OCI-LY7 (cell line): ENCODE measurements around the gene AIFM3. TPM values are rescaled to one million over a fixed set of nuclear protein-coding genes. Genes with fewer than 3 reads are reported as not detected.

Experiments
- BruUV-seq: library from RNA; stranded (reverse); fragments of 400-500 nt; replicated peaks from 2 replicates; lab custom pipeline; 2021; lab: Mats Ljungman, UMichigan
- CTCF ChIA-PET: fragments of 300-600 bp; sonication (Branson Sonifier 250); formaldehyde crosslinking; loops from one replicate; lab custom pipeline; 2022; ENCODE audit warnings: antibody characterized with exemption; ENCODE audit not compliant: unreplicated experiment; lab: Charles Lee
- POLR2A ChIA-PET: fragments of 300-600 bp; sonication (Branson Sonifier 250); formaldehyde crosslinking; loops from one replicate; lab custom pipeline; 2022; ENCODE audit warnings: antibody characterized with exemption; lab: Charles Lee
- DNase-seq: peaks from one replicate; pipeline ENCODE4 v3.0.0-alpha.2; 2015; ENCODE audit warnings: low spot score
- H2AFZ ChIP-seq: fragments of 200-600 bp; sonication (generic), shearing (Covaris generic); 2 replicates; pipeline ENCODE4 v1.6.1; 2014; ENCODE audit warnings: mild to moderate bottlenecking, antibody characterized with exemption, low read length, moderate library complexity
- H3K27ac ChIP-seq: fragments of 200-600 bp; sonication (generic); 2 replicates; pipeline ENCODE4 v1.5.1; 2014; ENCODE audit warnings: mixed run types, low read depth, mild to moderate bottlenecking, moderate library complexity, low read length, inconsistent platforms; ENCODE audit not compliant: poor library complexity, severe bottlenecking
- H3K36me3 ChIP-seq: fragments of 200-600 bp; sonication (generic); 2 replicates; pipeline ENCODE4 v1.6.1; 2014; ENCODE audit warnings: mild to moderate bottlenecking, antibody characterized with exemption, low read length, moderate library complexity, mixed read lengths; ENCODE audit not compliant: insufficient read depth
- H3K4me1 ChIP-seq: fragments of 200-600 bp; sonication (generic); 2 replicates; pipeline ENCODE4 v1.5.1; 2014; ENCODE audit warnings: mild to moderate bottlenecking, low read length; ENCODE audit not compliant: insufficient read depth, poor library complexity, severe bottlenecking
- H3K4me2 ChIP-seq: fragments of 200-600 bp; sonication (generic); 2 replicates; pipeline ENCODE4 v1.6.1; 2014; ENCODE audit warnings: mild to moderate bottlenecking, low read length
- H3K4me3 ChIP-seq: fragments of 200-600 bp; sonication (generic); 2 replicates; pipeline ENCODE4 v1.5.1; 2014; ENCODE audit warnings: mild to moderate bottlenecking, low read depth, low read length; ENCODE audit not compliant: poor library complexity, severe bottlenecking
- H3K79me2 ChIP-seq: fragments of 200-600 bp; sonication (generic); 2 replicates; pipeline ENCODE4 v1.6.1; 2016; ENCODE audit warnings: low read depth, mild to moderate bottlenecking, low read length, moderate library complexity, mixed read lengths; ENCODE audit not compliant: insufficient read depth
- H3K9me2 ChIP-seq: fragments of 200-600 bp; sonication (generic); 2 replicates; pipeline ENCODE4 v1.6.1; 2016; ENCODE audit warnings: mild to moderate bottlenecking, low read length, mixed read lengths; ENCODE audit not compliant: insufficient read depth
- H3K9me3 ChIP-seq: fragments of 200-600 bp; sonication (generic); 2 replicates; pipeline ENCODE4 v1.6.1; 2014; ENCODE audit warnings: mild to moderate bottlenecking, mixed run types, low read length, mixed read lengths
- H4K20me1 ChIP-seq: fragments of 200-600 bp; sonication (generic); 2 replicates; pipeline ENCODE4 v1.6.1; 2014; ENCODE audit warnings: mild to moderate bottlenecking, antibody characterized with exemption, low read length, moderate library complexity, mixed read lengths; ENCODE audit not compliant: insufficient read depth
- CTCF ChIP-seq: fragments of 200-600 bp; sonication (generic); conservative IDR thresholded peaks from 2 replicates; pipeline ENCODE4 v1.5.1; 2014; ENCODE audit warnings: mild to moderate bottlenecking, antibody characterized with exemption, low read length, moderate library complexity, mixed read lengths
- EZH2phosphoT487 ChIP-seq: fragments of 200-600 bp; sonication (generic); IDR thresholded peaks from 2 replicates; pipeline ENCODE4 v1.6.1; 2018; ENCODE audit warnings: low read depth, borderline replicate concordance, mild to moderate bottlenecking, mixed run types, antibody characterized with exemption, low read length, moderate library complexity, mixed read lengths
- intact Hi-C: fragments of 100-400 bp; cut with micrococcal nuclease; formaldehyde crosslinking; loops from one replicate; pipeline ENCODE4 v1.10.0; 2022; ENCODE audit not compliant: unreplicated experiment
- total RNA-seq, 2 experiments: library from RNA; depleted of rRNA in 1 of 2; stranded (reverse); fragments of >200 nt in 1 of 2; shearing (Covaris generic) in 1 of 2; gene quantifications; 2 replicates each; pipeline ENCODE4 v1.2.3, GENCODE V29; 2014 to 2022

Gene AIFM3
- total RNA-seq, 2 experiments from 2014 or later: 0.47 TPM; not detected in 1

- H3K27ac ChIP-seq: no peak overlapping the region
- intact Hi-C loops: no loop called here
- H2AFZ ChIP-seq: no peak overlapping the region
- no peaks in the 10 kb centered on the region for H3K36me3 ChIP-seq
- H3K4me1 ChIP-seq: peaks cover 15% of the 10 kb centered on the region
- DNase-seq: no peak
- H3K9me3 ChIP-seq: no peaks in the 10 kb centered on the region
- H3K9me2 ChIP-seq: no peaks in the 10 kb centered on the region
- H4K20me1 ChIP-seq: no peaks in the 10 kb centered on the region
- ChIA-PET POLR2A (interaction anchor here (0.9 kb wide), 1 partner anchor 11 kb away, joined by 3 read pairs; no protein-coding TSS in a partner anchor), CTCF (interaction anchor here (0.6 kb wide), 1 partner anchor 40 kb away, joined by 3 read pairs; no protein-coding TSS in a partner anchor)
- no TSS peak for BruUV-seq
- no peak overlapping the region for H3K4me2 ChIP-seq
- no peak overlapping the region for H3K4me3 ChIP-seq
- TF ChIP-seq EZH2phosphoT487: no peak
- TF ChIP-seq CTCF: no peak
- no peaks in the 10 kb centered on the region for H3K79me2 ChIP-seq
These were observed 48.5 kb downstream of the AIFM3 start for GRCh38 chr22:21015466-21016006.

- Histone ChIP-seq H3K4me1 (peaks cover 15% of the 10 kb centered on the region), H4K20me1 (no peaks in the 10 kb centered on the region), H3K79me2 (no peaks in the 10 kb centered on the region), H2AFZ (no peak overlapping the region), H3K4me3 (no peak overlapping the region), H3K27ac (no peak overlapping the region), H3K36me3 (no peaks in the 10 kb centered on the region), H3K9me2 (no peaks in the 10 kb centered on the region), H3K9me3 (no peaks in the 10 kb centered on the region), H3K4me2 (no peak overlapping the region)
- no peak for TF ChIP-seq CTCF
- no peak for TF ChIP-seq EZH2phosphoT487
- intact Hi-C loops: no loop called here
- ChIA-PET POLR2A (interaction anchor here (0.7 kb wide), 1 partner anchor 35 kb away, joined by 5 read pairs; no protein-coding TSS in a partner anchor), CTCF (no interaction called here)
- BruUV-seq: no TSS peak
- no peak for DNase-seq
These were observed 49.8 kb downstream of the AIFM3 start for GRCh38 chr22:21016644-21017420.

GRCh38 chr22:21018314-21018713 is 51.3 kb downstream of the AIFM3 start:
- H3K79me2 ChIP-seq: no peaks in the 10 kb centered on the region
- peaks cover 12% of the 10 kb centered on the region for H3K4me1 ChIP-seq
- H3K4me2 ChIP-seq: no peak overlapping the region
- no peaks in the 10 kb centered on the region for H3K9me3 ChIP-seq
- intact Hi-C loops: no loop called here
- no peak for DNase-seq
- POLR2A ChIA-PET: no interaction called here
- H3K9me2 ChIP-seq: no peaks in the 10 kb centered on the region
- no peak overlapping the region for H2AFZ ChIP-seq
- H3K27ac ChIP-seq: no peak overlapping the region
- TF ChIP-seq EZH2phosphoT487: no peak
- TF ChIP-seq CTCF: no peak
- no TSS peak for BruUV-seq
- H3K4me3 ChIP-seq: no peak overlapping the region
- H4K20me1 ChIP-seq: no peaks in the 10 kb centered on the region
- CTCF ChIA-PET: no interaction called here
- no peaks in the 10 kb centered on the region for H3K36me3 ChIP-seq
